Stimulated activated CD8-positive, alpha-beta memory T cell treated with anti-CD3 and anti-CD28 coated beads, Interleukin-15, amount 100 ng/mL, for 24 hours (primary cell): Measurements from ENCODE around the gene ZNF567.

Source experiments
- DNase-seq: peaks from one replicate; pipeline ENCODE4 v3.0.0-alpha.2; 2020; ENCODE audit warnings: low read depth

The ZNF567 gene

DNA sequence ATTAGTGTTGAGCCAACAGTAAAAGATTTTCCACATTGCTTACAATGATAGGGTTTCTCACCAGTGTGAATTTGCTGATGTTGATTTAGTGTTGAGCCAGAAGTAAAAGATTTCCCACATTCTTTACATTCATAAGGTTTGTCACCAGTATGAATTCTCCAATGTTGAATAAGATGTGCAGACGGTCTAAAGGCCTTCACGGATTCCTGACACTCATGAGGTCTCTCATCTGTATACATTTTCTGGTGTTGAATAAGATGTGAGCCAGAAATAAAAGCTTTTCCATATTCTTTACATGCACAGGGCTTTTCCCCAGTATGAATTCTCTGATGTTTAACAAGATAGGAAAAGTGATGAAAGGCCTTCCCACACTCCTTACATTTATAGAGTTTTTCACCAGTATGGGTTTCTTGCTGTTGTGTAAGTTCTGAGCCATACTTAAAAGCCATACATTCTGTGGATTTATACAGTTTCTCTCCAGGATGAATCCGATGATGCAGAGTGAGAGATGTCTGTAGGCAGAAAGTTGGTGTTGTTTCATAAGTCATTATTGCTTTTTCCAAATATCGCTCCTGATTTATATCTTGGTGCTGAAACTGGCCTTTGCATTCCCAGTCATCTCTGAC lies 62.8 kb downstream of the ZNF567 start:
- no peak for DNase-seq
